CD4-positive, alpha-beta T cell (primary cell): ENCODE data around the gene CUL9. TPM values are rescaled to one million over a fixed set of nuclear protein-coding genes. Genes with fewer than 3 reads are reported as not detected.

Experiments
- ATAC-seq: fragments of 200-7000 bp; cut with Tn5 transposase; one replicate; pipeline ENCODE4 v1.10.0; 2022; ENCODE audit warnings: mild to moderate bottlenecking; ENCODE audit not compliant: poor library complexity
- CTCF ChIA-PET: fragments of 350-600 bp; sonication (Branson Sonifier 250); formaldehyde crosslinking; loops from one replicate; lab custom pipeline; 2021; ENCODE audit warnings: antibody characterized with exemption, inconsistent platforms; lab: Charles Lee
- POLR2A ChIA-PET: fragments of 350-600 bp; sonication (Branson Sonifier 250); formaldehyde crosslinking; loops from one replicate; lab custom pipeline; 2021; ENCODE audit warnings: antibody characterized with exemption, inconsistent platforms; lab: Charles Lee
- DNase-seq, 14 experiments: peaks; one replicate each; pipeline ENCODE4 v3.0.0-alpha.2; 2013 to 2020; ENCODE audit warnings: mixed read lengths in 2 of 14
- H3K27ac ChIP-seq, 2 donors: one replicate each; pipeline versions ENCODE4 v1.5.1 to v1.7.0; 2013; ENCODE audit warnings: low read length in 2 of 2, low read depth in 1 of 2, mild to moderate bottlenecking in 1 of 2
- H3K27me3 ChIP-seq, 2 experiments: 1 replicate in 1 of 2; 2 replicates in 1 of 2; pipeline versions ENCODE4 v1.6.1 to v1.7.0; 2013; ENCODE audit warnings: low read length in 2 of 2, control low read depth in 1 of 2, mild to moderate bottlenecking in 1 of 2, moderate library complexity in 1 of 2; ENCODE audit not compliant: insufficient read depth in 2 of 2, control insufficient read depth in 1 of 2
- H3K36me3 ChIP-seq: one replicate; pipeline ENCODE4 v1.6.1; 2013; ENCODE audit warnings: low read length, control low read depth; ENCODE audit not compliant: insufficient read depth
- H3K4me1 ChIP-seq: one replicate; pipeline ENCODE4 v1.6.1; 2013; ENCODE audit warnings: low read length, control low read depth; ENCODE audit not compliant: insufficient read depth
- H3K4me3 ChIP-seq: one replicate; pipeline ENCODE4 v1.5.1; 2013; ENCODE audit warnings: mild to moderate bottlenecking, low read length, moderate library complexity
- H3K9me3 ChIP-seq, 2 experiments: 1 replicate in 1 of 2; 2 replicates in 1 of 2; pipeline versions ENCODE4 v1.6.1 to v1.7.0; 2013; ENCODE audit warnings: low read length in 2 of 2, mild to moderate bottlenecking in 2 of 2, control low read depth in 1 of 2, moderate library complexity in 1 of 2; ENCODE audit not compliant: control insufficient read depth in 1 of 2, insufficient read depth in 1 of 2
- H3K27ac Mint-ChIP-seq: one replicate; pipeline ENCODE4 v1.8.0; 2020; ENCODE audit warnings: mixed read lengths
- H3K27me3 Mint-ChIP-seq: one replicate; pipeline ENCODE4 v1.8.0; 2021; ENCODE audit warnings: mixed read lengths
- H3K36me3 Mint-ChIP-seq: one replicate; pipeline ENCODE4 v1.8.0; 2021; ENCODE audit warnings: low read depth, mixed read lengths
- H3K4me1 Mint-ChIP-seq: one replicate; pipeline ENCODE4 v1.8.0; 2021; ENCODE audit warnings: low read depth, mixed read lengths
- H3K4me3 Mint-ChIP-seq: one replicate; pipeline ENCODE4 v1.8.0; 2020; ENCODE audit warnings: mild to moderate bottlenecking, mixed read lengths
- H3K9me3 Mint-ChIP-seq: one replicate; pipeline ENCODE4 v1.8.0; 2020; ENCODE audit warnings: mixed read lengths
- CTCF ChIP-seq: fragments of 200-600 bp; IDR thresholded peaks from one replicate; pipeline ENCODE4 v1.8.0; 2022; ENCODE audit warnings: antibody characterized with exemption, mild to moderate bottlenecking
- intact Hi-C, 2 experiments: fragments of 100-400 bp; cut with DNase I in 1 of 2; cut with micrococcal nuclease in 1 of 2; formaldehyde crosslinking; loops; one replicate each; pipeline versions ENCODE4 v1.15.1 to v1.9.0; 2023 to 2025; cut with DNase I, micrococcal nuclease
- total RNA-seq, 174 experiments: library from RNA in 2 of 174; stranded (reverse) in 2 of 174; gene quantifications; one replicate each; pipeline ENCODE4 v1.2.3 and lab custom pipeline; 2021 to 2026

CUL9 gene
- total RNA-seq, 2 experiments from 2014 or later: 75.5 to 79.2 TPM

GRCh38 chr6:43196337-43196736 lies 14.3 kb downstream of the CUL9 start:
- ChIA-PET POLR2A (no interaction called here), CTCF (no interaction called here)
- DNase-seq (peak in 1 of 14 experiments; percentile 15), ATAC-seq (no peak)
- Histone ChIP-seq H3K36me3 (peaks cover 69% of the 10 kb centered on the region), H3K9me3 (no peaks in the 10 kb centered on the region), H3K4me3 (no peak overlapping the region), H3K4me1 (no peaks in the 10 kb centered on the region), H3K27me3 (no peaks in the 10 kb centered on the region), H3K27ac (no peak overlapping the region)
- intact Hi-C loops: no loop called here
- H3K4me3 Mint-ChIP-seq: no peak overlapping the region
- no peak overlapping the region for H3K27ac Mint-ChIP-seq
- peaks cover 75% of the 10 kb centered on the region for H3K36me3 Mint-ChIP-seq
- no peak for TF ChIP-seq CTCF
- H3K9me3 Mint-ChIP-seq: no peaks in the 10 kb centered on the region
- H3K4me1 Mint-ChIP-seq: no peaks in the 10 kb centered on the region
- H3K27me3 Mint-ChIP-seq: no peaks in the 10 kb centered on the region

GRCh38 chr6:43199912-43200311 lies 17.9 kb downstream of the CUL9 start:
- Histone ChIP-seq H3K27me3 (no peaks in the 10 kb centered on the region), H3K36me3 (peaks cover 74% of the 10 kb centered on the region), H3K4me3 (no peak overlapping the region), H3K27ac (no peak overlapping the region), H3K9me3 (no peaks in the 10 kb centered on the region), H3K4me1 (no peaks in the 10 kb centered on the region)
- ChIA-PET POLR2A (no interaction called here), CTCF (no interaction called here)
- no peak overlapping the region for H3K4me3 Mint-ChIP-seq
- intact Hi-C loops: no loop called here
- peak in 1 of 14 experiments; percentile 8 for DNase-seq
- peaks cover 66% of the 10 kb centered on the region for H3K36me3 Mint-ChIP-seq
- ATAC-seq: no peak
- no peak overlapping the region for H3K27ac Mint-ChIP-seq
- H3K4me1 Mint-ChIP-seq: no peaks in the 10 kb centered on the region
- no peaks in the 10 kb centered on the region for H3K27me3 Mint-ChIP-seq
- TF ChIP-seq CTCF: no peak
- no peaks in the 10 kb centered on the region for H3K9me3 Mint-ChIP-seq

- no peak for ATAC-seq
- no peaks in the 10 kb centered on the region for H3K4me1 ChIP-seq
- peaks cover 72% of the 10 kb centered on the region for H3K36me3 ChIP-seq
- H3K27ac ChIP-seq: no peak overlapping the region
- peaks cover 66% of the 10 kb centered on the region for H3K36me3 Mint-ChIP-seq
- H3K9me3 ChIP-seq: no peaks in the 10 kb centered on the region
- H3K4me3 Mint-ChIP-seq: no peak overlapping the region
- no peak overlapping the region for H3K27ac Mint-ChIP-seq
- H3K27me3 Mint-ChIP-seq: no peaks in the 10 kb centered on the region
- TF ChIP-seq CTCF: no peak
- ChIA-PET CTCF (interaction anchor here (0.9 kb wide), 1 partner anchor 63 kb away, joined by 3 read pairs; no protein-coding TSS in a partner anchor), POLR2A (no interaction called here)
- peak in 1 of 14 experiments; percentile 28 for DNase-seq
- intact Hi-C loops: no loop called here
- H3K4me3 ChIP-seq: no peak overlapping the region
- no peaks in the 10 kb centered on the region for H3K4me1 Mint-ChIP-seq
- H3K27me3 ChIP-seq: no peaks in the 10 kb centered on the region
- no peaks in the 10 kb centered on the region for H3K9me3 Mint-ChIP-seq
These were observed 18.5 kb downstream of the CUL9 start for GRCh38 chr6:43200541-43200940.
